Parathyroid adenoma (tissue), 2 donors: ENCODE results near the gene DNAJC6.
"Not testable (repeated sequence)": the region's sequence is repeated elsewhere in the genome, so short reads cannot be mapped to it uniquely, and the experiment has no call there.

Experiments used
- H2AFZ ChIP-seq: fragments of 300-600 bp; sonication (generic); one replicate; pipeline ENCODE4 v1.7.0; 2017; ENCODE audit warnings: antibody characterized with exemption, mild to moderate bottlenecking
- H3K27ac ChIP-seq: fragments of 300-600 bp; sonication (generic); one replicate; pipeline ENCODE4 v1.7.0; 2017
- H3K27me3 ChIP-seq: fragments of 300-600 bp; sonication (generic); one replicate; pipeline ENCODE4 v1.7.0; 2017; ENCODE audit warnings: low read length; ENCODE audit not compliant: control insufficient read depth, insufficient read depth
- H3K36me3 ChIP-seq: fragments of 300-600 bp; sonication (generic); one replicate; pipeline ENCODE4 v1.7.0; 2017; ENCODE audit warnings: low read length; ENCODE audit not compliant: control insufficient read depth, insufficient read depth
- H3K4me1 ChIP-seq: fragments of 300-600 bp; sonication (generic); one replicate; pipeline ENCODE4 v1.7.0; 2017; ENCODE audit warnings: control low read depth
- H3K4me2 ChIP-seq: fragments of 300-600 bp; sonication (generic); one replicate; pipeline ENCODE4 v1.7.0; 2017; ENCODE audit warnings: low read length
- H3K4me3 ChIP-seq: fragments of 300-600 bp; sonication (generic); one replicate; pipeline ENCODE4 v1.7.0; 2017; ENCODE audit warnings: low read depth, low read length
- H3K79me2 ChIP-seq: fragments of 300-600 bp; sonication (generic); one replicate; pipeline ENCODE4 v1.7.0; 2017; ENCODE audit warnings: control low read depth
- H3K9ac ChIP-seq: fragments of 300-600 bp; sonication (generic); one replicate; pipeline ENCODE4 v1.7.0; 2017; ENCODE audit warnings: mild to moderate bottlenecking
- H3K9me3 ChIP-seq: fragments of 300-600 bp; sonication (generic); one replicate; pipeline ENCODE4 v1.7.0; 2017; ENCODE audit warnings: low read length; ENCODE audit not compliant: control insufficient read depth
- CTCF ChIP-seq: fragments of 300-600 bp; sonication (generic); IDR thresholded peaks from one replicate; pipeline ENCODE4 v1.7.0; 2017; ENCODE audit warnings: antibody characterized with exemption, mild to moderate bottlenecking
- donor health status: primary hyperparathyroidism.

Gene DNAJC6

GRCh38 chr1:65378247-65378946 lies 69.1 kb downstream of the DNAJC6 start:
- no peak overlapping the region for H3K4me2 ChIP-seq
- H3K27ac ChIP-seq = no peak overlapping the region
- H3K79me2 ChIP-seq = no peaks in the 10 kb centered on the region
- H2AFZ ChIP-seq = no peak overlapping the region
- no peak for TF ChIP-seq CTCF
- H3K36me3 ChIP-seq = no peaks in the 10 kb centered on the region
- no peaks in the 10 kb centered on the region for H3K9me3 ChIP-seq
- H3K4me1 ChIP-seq = no peaks in the 10 kb centered on the region
- H3K27me3 ChIP-seq = no peaks in the 10 kb centered on the region
- H3K9ac ChIP-seq = no peak overlapping the region
- H3K4me3 ChIP-seq = no peak overlapping the region

- not testable (repeated sequence) for H3K9ac ChIP-seq, H3K4me2 ChIP-seq, H3K79me2 ChIP-seq, H3K9me3 ChIP-seq, H2AFZ ChIP-seq, H3K27me3 ChIP-seq, H3K36me3 ChIP-seq, H3K4me3 ChIP-seq, H3K4me1 ChIP-seq, H3K27ac ChIP-seq
Observed at GRCh38 chr1:65384426-65384825, 75.1 kb downstream of the DNAJC6 start.

GRCh38 chr1:65386439-65386838 lies 77.1 kb downstream of the DNAJC6 start:
- H3K4me1 ChIP-seq = no peaks in the 10 kb centered on the region
- TF ChIP-seq CTCF = no peak
- no peaks in the 10 kb centered on the region for H3K79me2 ChIP-seq
- no peaks in the 10 kb centered on the region for H3K27me3 ChIP-seq
- H3K36me3 ChIP-seq = no peaks in the 10 kb centered on the region
- H3K9me3 ChIP-seq = no peaks in the 10 kb centered on the region
- H3K9ac ChIP-seq = no peak overlapping the region
- no peak overlapping the region for H3K27ac ChIP-seq
- no peak overlapping the region for H3K4me3 ChIP-seq
- H3K4me2 ChIP-seq = no peak overlapping the region
- no peak overlapping the region for H2AFZ ChIP-seq

- Histone ChIP-seq H3K9ac (no peak overlapping the region), H3K4me3 (no peak overlapping the region), H2AFZ (no peak overlapping the region), H3K4me2 (no peak overlapping the region), H3K9me3 (no peaks in the 10 kb centered on the region), H3K36me3 (no peaks in the 10 kb centered on the region), H3K27me3 (no peaks in the 10 kb centered on the region), H3K4me1 (no peaks in the 10 kb centered on the region), H3K27ac (no peak overlapping the region), H3K79me2 (no peaks in the 10 kb centered on the region)
- no peak for TF ChIP-seq CTCF
Observed at GRCh38 chr1:65387821-65388220, 78.5 kb downstream of the DNAJC6 start.

GRCh38 chr1:65388908-65389695 lies 79.8 kb downstream of the DNAJC6 start:
- H3K9ac ChIP-seq = no peak overlapping the region
- no peak overlapping the region for H3K4me3 ChIP-seq
- no peaks in the 10 kb centered on the region for H3K9me3 ChIP-seq
- H2AFZ ChIP-seq = no peak overlapping the region
- H3K4me2 ChIP-seq = no peak overlapping the region
- no peaks in the 10 kb centered on the region for H3K36me3 ChIP-seq
- H3K4me1 ChIP-seq = no peaks in the 10 kb centered on the region
- H3K79me2 ChIP-seq = no peaks in the 10 kb centered on the region
- H3K27me3 ChIP-seq = no peaks in the 10 kb centered on the region
- no peak overlapping the region for H3K27ac ChIP-seq
- TF ChIP-seq CTCF = no peak
